ENCODE measurements around the gene VPS26C. TPM values are rescaled to one million over a fixed set of nuclear protein-coding genes. Genes with fewer than 3 reads are reported as not detected.

The VPS26C gene
- total RNA-seq, 1 experiment from 2014 or later: 62.8 TPM

DNA sequence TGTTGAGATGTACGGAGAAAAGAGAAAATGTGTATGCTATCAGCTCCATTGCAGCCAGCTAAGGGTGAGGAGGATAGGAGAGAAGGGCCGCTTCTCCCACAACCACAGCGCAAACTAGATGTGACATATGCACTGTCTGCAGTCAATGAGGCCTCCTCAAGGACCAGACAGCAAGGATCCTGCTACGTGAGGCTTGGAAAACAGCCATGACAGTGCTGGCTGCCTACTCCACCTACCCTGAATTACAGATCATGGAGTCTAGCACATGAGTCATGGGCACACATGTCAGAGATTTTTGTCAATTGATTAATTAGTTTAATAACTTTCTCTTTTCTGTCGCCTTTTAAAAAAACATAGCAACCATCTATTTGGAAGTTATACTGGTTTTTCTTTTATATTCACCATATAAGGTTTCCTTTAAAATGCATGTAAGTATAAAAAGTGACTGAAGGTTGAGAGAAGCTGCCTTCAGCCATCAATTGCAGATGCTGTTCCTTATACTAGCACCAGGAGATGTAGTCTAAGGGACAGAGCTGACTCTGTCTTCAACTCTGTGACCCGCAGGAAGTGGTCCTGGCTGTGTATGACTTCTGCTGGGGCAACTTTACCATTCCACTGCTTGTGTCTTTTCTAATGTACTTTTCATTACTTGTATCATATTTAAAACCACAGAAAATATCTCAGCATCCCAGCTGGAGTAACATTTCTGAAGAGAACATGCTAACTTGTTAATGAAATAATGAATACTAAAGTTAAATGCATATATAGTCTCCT, 3.1 kb downstream of the VPS26C start (continued):
- TF ChIP-seq ZNF232 (CRISPR knock-in tag; IDR thresholded peaks at IDR 0.05): no peak
- no peak for TF ChIP-seq HMGA2 (CRISPR knock-in tag; IDR thresholded peaks at IDR 0.05)
- TF ChIP-seq RELA (CRISPR knock-in tag; IDR thresholded peaks at IDR 0.05; ENCODE audit: borderline replicate concordance): no peak
- no peak for TF ChIP-seq EMX1 (CRISPR knock-in tag; IDR thresholded peaks at IDR 0.05)
- TF ChIP-seq, protein P1, sequence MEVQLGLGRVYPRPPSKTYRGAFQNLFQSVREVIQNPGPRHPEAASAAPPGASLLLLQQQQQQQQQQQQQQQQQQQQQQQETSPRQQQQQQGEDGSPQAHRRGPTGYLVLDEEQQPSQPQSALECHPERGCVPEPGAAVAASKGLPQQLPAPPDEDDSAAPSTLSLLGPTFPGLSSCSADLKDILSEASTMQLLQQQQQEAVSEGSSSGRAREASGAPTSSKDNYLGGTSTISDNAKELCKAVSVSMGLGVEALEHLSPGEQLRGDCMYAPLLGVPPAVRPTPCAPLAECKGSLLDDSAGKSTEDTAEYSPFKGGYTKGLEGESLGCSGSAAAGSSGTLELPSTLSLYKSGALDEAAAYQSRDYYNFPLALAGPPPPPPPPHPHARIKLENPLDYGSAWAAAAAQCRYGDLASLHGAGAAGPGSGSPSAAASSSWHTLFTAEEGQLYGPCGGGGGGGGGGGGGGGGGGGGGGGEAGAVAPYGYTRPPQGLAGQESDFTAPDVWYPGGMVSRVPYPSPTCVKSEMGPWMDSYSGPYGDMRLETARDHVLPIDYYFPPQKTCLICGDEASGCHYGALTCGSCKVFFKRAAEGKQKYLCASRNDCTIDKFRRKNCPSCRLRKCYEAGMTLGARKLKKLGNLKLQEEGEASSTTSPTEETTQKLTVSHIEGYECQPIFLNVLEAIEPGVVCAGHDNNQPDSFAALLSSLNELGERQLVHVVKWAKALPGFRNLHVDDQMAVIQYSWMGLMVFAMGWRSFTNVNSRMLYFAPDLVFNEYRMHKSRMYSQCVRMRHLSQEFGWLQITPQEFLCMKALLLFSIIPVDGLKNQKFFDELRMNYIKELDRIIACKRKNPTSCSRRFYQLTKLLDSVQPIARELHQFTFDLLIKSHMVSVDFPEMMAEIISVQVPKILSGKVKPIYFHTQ (CRISPR knock-in tag; IDR thresholded peaks at IDR 0.05): no peak

DNA sequence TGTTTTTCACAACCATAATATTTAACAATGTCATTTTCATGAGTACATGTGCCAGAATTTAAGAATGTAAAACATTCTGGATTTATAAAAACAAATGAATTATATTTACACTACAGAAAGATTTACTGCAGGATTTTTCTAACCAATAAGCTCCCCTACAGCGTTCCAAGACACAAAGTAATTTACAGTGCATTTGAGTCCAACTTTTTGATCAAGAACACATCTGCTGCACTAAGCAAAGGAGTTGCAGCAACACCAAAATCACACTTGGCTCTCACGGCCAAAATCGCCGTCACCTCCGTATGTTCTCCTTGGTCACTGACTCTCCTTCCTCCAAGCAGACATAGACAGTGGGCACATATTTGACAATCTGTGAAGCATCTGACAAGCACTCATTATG, 7.7 kb downstream of the VPS26C start:
- Mint-ChIP-seq H3K4me3 (no peak overlapping the region), H3K36me3 (no peaks in the 10 kb centered on the region), H3K27ac (peak overlapping the region; percentile 86; the same call in 1 of the 2 replicates), H3K9me3 (no peaks in the 10 kb centered on the region), H3K4me1 (peaks cover 28% of the 10 kb centered on the region), H3K27me3 (ENCODE audit: low read depth) (no peaks in the 10 kb centered on the region)
- TF ChIP-seq, protein P2, sequence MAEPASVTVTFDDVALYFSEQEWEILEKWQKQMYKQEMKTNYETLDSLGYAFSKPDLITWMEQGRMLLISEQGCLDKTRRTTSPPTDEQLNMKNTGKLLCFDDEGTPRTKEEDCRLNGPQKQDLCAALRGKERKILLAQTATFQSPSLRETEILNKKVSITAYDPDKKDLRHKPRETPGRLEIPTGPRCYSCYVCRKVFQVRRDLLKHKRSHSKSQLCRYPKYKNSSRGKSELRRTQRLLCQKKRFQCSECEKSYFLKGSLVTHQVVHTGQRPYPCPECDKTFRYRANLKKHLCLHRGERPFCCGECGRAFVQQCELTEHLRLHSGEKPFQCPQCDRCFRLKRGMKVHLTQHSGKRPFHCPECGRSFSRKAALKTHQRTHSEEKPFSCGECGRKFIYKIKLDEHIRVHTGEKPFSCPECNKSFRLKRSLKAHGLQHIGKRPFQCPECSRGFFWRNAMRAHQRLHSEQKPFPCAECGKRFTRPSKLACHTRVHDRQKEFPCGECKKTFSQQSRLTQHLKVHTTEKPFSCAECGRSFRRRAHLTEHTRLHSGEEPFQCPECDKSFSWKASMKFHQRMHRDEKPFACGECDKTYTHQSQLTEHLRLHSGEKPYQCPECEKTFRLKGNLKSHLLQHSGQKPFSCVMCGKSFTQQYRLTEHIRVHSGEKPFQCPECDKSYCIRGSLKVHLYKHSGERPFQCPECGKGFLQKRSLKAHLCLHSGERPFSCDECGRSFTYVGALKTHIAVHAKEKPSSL (CRISPR knock-in tag; conservative IDR thresholded peaks at IDR 0.05): no peak
- TF ChIP-seq, protein P3, sequence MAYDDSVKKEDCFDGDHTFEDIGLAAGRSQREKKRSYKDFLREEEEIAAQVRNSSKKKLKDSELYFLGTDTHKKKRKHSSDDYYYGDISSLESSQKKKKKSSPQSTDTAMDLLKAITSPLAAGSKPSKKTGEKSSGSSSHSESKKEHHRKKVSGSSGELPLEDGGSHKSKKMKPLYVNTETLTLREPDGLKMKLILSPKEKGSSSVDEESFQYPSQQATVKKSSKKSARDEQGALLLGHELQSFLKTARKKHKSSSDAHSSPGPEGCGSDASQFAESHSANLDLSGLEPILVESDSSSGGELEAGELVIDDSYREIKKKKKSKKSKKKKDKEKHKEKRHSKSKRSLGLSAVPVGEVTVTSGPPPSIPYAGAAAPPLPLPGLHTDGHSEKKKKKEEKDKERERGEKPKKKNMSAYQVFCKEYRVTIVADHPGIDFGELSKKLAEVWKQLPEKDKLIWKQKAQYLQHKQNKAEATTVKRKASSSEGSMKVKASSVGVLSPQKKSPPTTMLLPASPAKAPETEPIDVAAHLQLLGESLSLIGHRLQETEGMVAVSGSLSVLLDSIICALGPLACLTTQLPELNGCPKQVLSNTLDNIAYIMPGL (CRISPR knock-in tag; IDR thresholded peaks at IDR 0.05): no peak
- TF ChIP-seq, protein P4, sequence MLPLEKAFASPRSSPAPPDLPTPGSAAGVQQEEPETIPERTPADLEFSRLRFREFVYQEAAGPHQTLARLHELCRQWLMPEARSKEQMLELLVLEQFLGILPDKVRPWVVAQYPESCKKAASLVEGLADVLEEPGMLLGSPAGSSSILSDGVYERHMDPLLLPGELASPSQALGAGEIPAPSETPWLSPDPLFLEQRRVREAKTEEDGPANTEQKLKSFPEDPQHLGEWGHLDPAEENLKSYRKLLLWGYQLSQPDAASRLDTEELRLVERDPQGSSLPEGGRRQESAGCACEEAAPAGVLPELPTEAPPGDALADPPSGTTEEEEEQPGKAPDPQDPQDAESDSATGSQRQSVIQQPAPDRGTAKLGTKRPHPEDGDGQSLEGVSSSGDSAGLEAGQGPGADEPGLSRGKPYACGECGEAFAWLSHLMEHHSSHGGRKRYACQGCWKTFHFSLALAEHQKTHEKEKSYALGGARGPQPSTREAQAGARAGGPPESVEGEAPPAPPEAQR (CRISPR knock-in tag; IDR thresholded peaks at IDR 0.05): no peak
- TF ChIP-seq, protein P5, sequence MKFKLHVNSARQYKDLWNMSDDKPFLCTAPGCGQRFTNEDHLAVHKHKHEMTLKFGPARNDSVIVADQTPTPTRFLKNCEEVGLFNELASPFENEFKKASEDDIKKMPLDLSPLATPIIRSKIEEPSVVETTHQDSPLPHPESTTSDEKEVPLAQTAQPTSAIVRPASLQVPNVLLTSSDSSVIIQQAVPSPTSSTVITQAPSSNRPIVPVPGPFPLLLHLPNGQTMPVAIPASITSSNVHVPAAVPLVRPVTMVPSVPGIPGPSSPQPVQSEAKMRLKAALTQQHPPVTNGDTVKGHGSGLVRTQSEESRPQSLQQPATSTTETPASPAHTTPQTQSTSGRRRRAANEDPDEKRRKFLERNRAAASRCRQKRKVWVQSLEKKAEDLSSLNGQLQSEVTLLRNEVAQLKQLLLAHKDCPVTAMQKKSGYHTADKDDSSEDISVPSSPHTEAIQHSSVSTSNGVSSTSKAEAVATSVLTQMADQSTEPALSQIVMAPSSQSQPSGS (CRISPR knock-in tag; IDR thresholded peaks at IDR 0.05; ENCODE audit: borderline replicate concordance, low read depth): no peak
- TF ChIP-seq ZNF416 (CRISPR knock-in tag; IDR thresholded peaks at IDR 0.05) (no peak), KAT7 (CRISPR knock-in tag; IDR thresholded peaks at IDR 0.05; ENCODE audit: borderline replicate concordance) (no peak), TP53 (CRISPR knock-in tag; IDR thresholded peaks at IDR 0.05) (no peak), NR1H2 (CRISPR knock-in tag; IDR thresholded peaks at IDR 0.05) (no peak), IRF2 (CRISPR knock-in tag; IDR thresholded peaks at IDR 0.05; ENCODE audit: borderline replicate concordance, low read depth) (no peak), RORB (CRISPR knock-in tag; IDR thresholded peaks at IDR 0.05) (no peak), ATF1 (CRISPR knock-in tag; IDR thresholded peaks at IDR 0.05) (no peak), JAZF1 (CRISPR knock-in tag; IDR thresholded peaks at IDR 0.05) (no peak)
- TF ChIP-seq, protein P6, sequence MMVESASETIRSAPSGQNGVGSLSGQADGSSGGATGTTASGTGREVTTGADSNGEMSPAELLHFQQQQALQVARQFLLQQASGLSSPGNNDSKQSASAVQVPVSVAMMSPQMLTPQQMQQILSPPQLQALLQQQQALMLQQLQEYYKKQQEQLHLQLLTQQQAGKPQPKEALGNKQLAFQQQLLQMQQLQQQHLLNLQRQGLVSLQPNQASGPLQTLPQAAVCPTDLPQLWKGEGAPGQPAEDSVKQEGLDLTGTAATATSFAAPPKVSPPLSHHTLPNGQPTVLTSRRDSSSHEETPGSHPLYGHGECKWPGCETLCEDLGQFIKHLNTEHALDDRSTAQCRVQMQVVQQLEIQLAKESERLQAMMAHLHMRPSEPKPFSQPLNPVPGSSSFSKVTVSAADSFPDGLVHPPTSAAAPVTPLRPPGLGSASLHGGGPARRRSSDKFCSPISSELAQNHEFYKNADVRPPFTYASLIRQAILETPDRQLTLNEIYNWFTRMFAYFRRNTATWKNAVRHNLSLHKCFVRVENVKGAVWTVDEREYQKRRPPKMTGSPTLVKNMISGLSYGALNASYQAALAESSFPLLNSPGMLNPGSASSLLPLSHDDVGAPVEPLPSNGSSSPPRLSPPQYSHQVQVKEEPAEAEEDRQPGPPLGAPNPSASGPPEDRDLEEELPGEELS (CRISPR knock-in tag; IDR thresholded peaks at IDR 0.05): no peak
- ChIA-PET CTCF (no interaction called here), POLR2A (interaction anchor here (2.5 kb wide), 1 partner anchor 106 kb away, joined by 13 read pairs; the partner anchor contains the start of gene DYRK1A)
- DNase-seq (ENCODE audit: low spot score) (no peak), ATAC-seq (no peak)
